ENCODE measurements around the gene PRTFDC1. TPM values are rescaled to one million over a fixed set of nuclear protein-coding genes. Genes with fewer than 3 reads are reported as not detected.

The PRTFDC1 gene
- total RNA-seq, 1 donor from 2014 or later, result 7.6 TPM

DNA sequence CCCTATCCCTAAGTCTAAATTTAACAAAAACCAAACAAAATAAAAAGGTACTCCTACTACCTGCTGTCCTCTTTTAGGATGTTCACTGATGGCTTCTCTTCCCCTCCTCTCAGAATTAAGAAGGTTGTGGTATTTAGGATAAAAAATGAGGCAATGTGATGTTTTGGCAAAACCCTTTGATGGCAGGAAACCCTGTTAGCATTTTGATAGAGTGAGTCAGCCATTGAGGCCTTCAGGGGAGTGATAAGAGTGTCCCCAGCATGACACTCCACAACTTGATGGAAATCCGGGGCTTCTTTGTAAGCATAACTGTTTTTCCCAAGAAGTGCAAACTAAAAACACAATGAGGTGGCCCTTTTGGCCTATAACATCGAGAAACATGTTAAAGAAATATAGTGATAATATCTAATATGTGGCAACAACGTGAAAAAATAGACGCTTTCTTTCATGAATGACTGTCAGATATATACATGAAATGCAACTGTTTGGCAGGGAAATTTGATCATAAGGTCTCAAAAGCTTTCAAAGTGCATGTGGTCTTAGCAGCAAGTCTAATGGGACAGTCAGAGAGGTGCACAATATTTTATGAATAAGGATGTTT is 55.0 kb downstream of the PRTFDC1 start:
- intact Hi-C loops (cut with DNase I), result no loop called here
- Histone ChIP-seq H3K4me3 (no peak overlapping the region), H3K36me3 (no peaks in the 10 kb centered on the region), H3K4me1 (peaks cover 24% of the 10 kb centered on the region), H3K27ac (no peak overlapping the region), H3K9me3 (no peaks in the 10 kb centered on the region), H3K27me3 (no peaks in the 10 kb centered on the region)
- TF ChIP-seq POLR2A (IDR thresholded peaks at IDR 0.05) (no peak), POLR2AphosphoS5 (IDR thresholded peaks at IDR 0.05; ENCODE audit: insufficient read depth in 1 of 2, low read depth in 1 of 2) (no peak)
- TF ChIP-seq, protein P1, sequence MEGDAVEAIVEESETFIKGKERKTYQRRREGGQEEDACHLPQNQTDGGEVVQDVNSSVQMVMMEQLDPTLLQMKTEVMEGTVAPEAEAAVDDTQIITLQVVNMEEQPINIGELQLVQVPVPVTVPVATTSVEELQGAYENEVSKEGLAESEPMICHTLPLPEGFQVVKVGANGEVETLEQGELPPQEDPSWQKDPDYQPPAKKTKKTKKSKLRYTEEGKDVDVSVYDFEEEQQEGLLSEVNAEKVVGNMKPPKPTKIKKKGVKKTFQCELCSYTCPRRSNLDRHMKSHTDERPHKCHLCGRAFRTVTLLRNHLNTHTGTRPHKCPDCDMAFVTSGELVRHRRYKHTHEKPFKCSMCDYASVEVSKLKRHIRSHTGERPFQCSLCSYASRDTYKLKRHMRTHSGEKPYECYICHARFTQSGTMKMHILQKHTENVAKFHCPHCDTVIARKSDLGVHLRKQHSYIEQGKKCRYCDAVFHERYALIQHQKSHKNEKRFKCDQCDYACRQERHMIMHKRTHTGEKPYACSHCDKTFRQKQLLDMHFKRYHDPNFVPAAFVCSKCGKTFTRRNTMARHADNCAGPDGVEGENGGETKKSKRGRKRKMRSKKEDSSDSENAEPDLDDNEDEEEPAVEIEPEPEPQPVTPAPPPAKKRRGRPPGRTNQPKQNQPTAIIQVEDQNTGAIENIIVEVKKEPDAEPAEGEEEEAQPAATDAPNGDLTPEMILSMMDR (IDR thresholded peaks at IDR 0.05), result no peak
- DNase-seq (ENCODE audit: extremely low spot score in 2 of 2), result no peak

DNA sequence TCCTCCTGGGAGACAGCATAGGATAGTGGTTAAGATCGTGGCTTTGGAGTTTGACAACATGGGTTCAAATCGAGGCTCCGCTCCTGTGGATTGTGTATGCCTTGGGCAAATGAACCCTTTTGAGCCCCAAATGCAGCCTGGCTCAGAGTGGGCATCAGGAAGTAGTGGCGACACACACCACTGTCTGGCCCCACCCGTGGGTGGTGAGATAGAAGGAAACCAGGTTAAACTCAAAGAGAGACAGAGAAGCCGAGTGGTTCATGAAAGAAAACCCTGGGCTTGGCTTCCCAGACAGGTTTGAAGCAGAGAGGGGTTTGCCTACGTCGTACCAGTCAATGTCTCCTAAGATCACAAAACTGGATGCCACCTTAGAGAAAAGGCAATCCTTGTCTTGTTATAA is 57.7 kb downstream of the PRTFDC1 start:
- Histone ChIP-seq H3K27ac (no peak overlapping the region), H3K4me3 (no peak overlapping the region), H3K4me1 (peaks cover 8% of the 10 kb centered on the region), H3K9me3 (no peaks in the 10 kb centered on the region), H3K27me3 (no peaks in the 10 kb centered on the region), H3K36me3 (no peaks in the 10 kb centered on the region)
- intact Hi-C loops (cut with DNase I), result no loop called here
- no peak for DNase-seq (ENCODE audit: extremely low spot score in 2 of 2)
- TF ChIP-seq POLR2AphosphoS5 (IDR thresholded peaks at IDR 0.05; ENCODE audit: insufficient read depth in 1 of 2, low read depth in 1 of 2), result no peak
- no peak for TF ChIP-seq POLR2A (IDR thresholded peaks at IDR 0.05)
- TF ChIP-seq, protein P1 (IDR thresholded peaks at IDR 0.05), result no peak

DNA sequence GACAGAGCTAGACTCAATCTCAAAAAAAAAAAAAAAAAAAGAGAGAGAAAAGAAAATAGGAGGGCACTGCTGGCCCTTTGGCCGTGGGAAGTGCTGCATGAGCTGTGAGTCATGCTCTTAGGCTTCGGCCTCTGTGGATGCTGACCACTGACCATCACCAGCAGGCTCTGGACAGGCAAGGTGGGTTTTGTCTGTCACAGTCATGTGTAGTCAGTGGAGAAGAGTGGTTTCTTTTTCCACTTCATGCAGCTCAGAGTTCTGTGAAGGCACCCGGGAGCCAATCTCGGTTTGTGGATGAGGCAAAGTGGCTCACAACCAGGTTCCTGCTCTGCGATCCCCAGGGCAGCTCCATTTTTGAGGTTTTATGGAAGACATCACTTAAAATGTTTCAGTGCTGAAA is 58.1 kb downstream of the PRTFDC1 start:
- TF ChIP-seq, protein P1 (IDR thresholded peaks at IDR 0.05), result no peak
- TF ChIP-seq POLR2A (IDR thresholded peaks at IDR 0.05) (no peak), POLR2AphosphoS5 (IDR thresholded peaks at IDR 0.05; ENCODE audit: insufficient read depth in 1 of 2, low read depth in 1 of 2) (no peak)
- Histone ChIP-seq H3K27me3 (no peaks in the 10 kb centered on the region), H3K4me3 (no peak overlapping the region), H3K9me3 (no peaks in the 10 kb centered on the region), H3K4me1 (peaks cover 10% of the 10 kb centered on the region), H3K27ac (no peak overlapping the region), H3K36me3 (no peaks in the 10 kb centered on the region)
- intact Hi-C loops (cut with DNase I), result no loop called here
- DNase-seq (ENCODE audit: extremely low spot score in 2 of 2), result no peak

GRCh38 chr10:24893127-24893526 is 59.3 kb downstream of the PRTFDC1 start:
- no peaks in the 10 kb centered on the region for H3K36me3 ChIP-seq
- intact Hi-C loops (cut with DNase I), result no loop called here
- H3K27ac ChIP-seq, result no peak overlapping the region
- H3K4me3 ChIP-seq, result no peak overlapping the region
- no peaks in the 10 kb centered on the region for H3K9me3 ChIP-seq
- H3K27me3 ChIP-seq, result no peaks in the 10 kb centered on the region
- H3K4me1 ChIP-seq, result peaks cover 10% of the 10 kb centered on the region
- TF ChIP-seq POLR2A (IDR thresholded peaks at IDR 0.05) (no peak), POLR2AphosphoS5 (IDR thresholded peaks at IDR 0.05; ENCODE audit: insufficient read depth in 1 of 2, low read depth in 1 of 2) (no peak)
- TF ChIP-seq, protein P1 (IDR thresholded peaks at IDR 0.05), result no peak
- DNase-seq (ENCODE audit: extremely low spot score in 2 of 2), result no peak

DNA sequence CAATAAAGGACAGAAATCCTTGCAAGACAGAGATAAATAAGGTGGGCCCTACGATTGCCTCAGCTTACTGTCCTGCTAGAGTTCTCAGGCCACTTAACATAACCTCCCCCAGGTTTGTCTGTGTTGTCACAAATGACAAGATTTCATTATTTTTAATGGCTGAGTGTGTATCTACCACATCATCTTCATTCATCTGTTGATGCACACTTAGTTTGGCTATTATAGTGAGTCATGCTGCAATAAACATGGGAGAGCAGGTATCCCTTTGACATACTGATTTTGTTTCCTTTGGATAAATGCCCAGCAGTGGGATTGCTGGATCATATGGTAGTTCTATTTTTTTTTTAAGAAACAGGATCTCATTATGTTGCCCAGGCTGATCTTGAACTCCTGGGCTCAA is 60.6 kb downstream of the PRTFDC1 start:
- no peaks in the 10 kb centered on the region for H3K36me3 ChIP-seq
- no peak overlapping the region for H3K27ac ChIP-seq
- no peaks in the 10 kb centered on the region for H3K9me3 ChIP-seq
- intact Hi-C loops (cut with DNase I), result no loop called here
- no peak for TF ChIP-seq POLR2AphosphoS5 (IDR thresholded peaks at IDR 0.05; ENCODE audit: insufficient read depth in 1 of 2, low read depth in 1 of 2)
- no peak for TF ChIP-seq POLR2A (IDR thresholded peaks at IDR 0.05)
- TF ChIP-seq, protein P1 (IDR thresholded peaks at IDR 0.05), result no peak
- no peak overlapping the region for H3K4me3 ChIP-seq
- no peaks in the 10 kb centered on the region for H3K27me3 ChIP-seq
- DNase-seq (ENCODE audit: extremely low spot score in 2 of 2), result no peak
- H3K4me1 ChIP-seq, result peaks cover 10% of the 10 kb centered on the region
